ENCODE data around the gene ST8SIA5. TPM values are rescaled to one million over a fixed set of nuclear protein-coding genes. Genes with fewer than 3 reads are reported as not detected.

ST8SIA5 gene
- total and polyA plus RNA-seq, 5 donors, result 3.4 to 16.0 (median 10.3) TPM

DNA sequence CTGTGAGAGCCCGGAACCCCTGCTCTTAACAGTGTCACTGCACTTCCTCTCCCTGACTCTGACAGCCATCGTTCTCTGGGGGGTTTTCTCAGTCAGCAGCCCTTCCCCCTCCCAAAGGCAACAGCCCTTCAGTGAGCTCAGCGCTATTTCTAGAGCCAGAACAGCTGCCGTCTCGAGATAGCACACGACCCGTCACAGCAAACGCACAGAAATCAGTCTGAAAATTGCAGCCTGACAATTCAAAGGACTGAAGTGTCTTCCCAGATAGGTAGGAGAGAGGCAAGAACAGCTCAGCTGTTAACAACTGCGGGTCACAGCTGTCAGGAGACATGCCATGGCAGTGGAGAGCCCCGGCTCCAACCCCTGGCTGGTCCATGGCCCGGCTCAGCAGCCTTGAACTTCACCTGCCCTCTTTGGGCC, 45.4 kb downstream of the ST8SIA5 start:
- DNase-seq, result no peak
- Histone ChIP-seq H3K9me3 (ENCODE audit: control insufficient read depth, low read length) (no peaks in the 10 kb centered on the region), H3K27ac (ENCODE audit: low read length) (peak overlapping the region; percentile 88), H3K4me3 (ENCODE audit: low read length) (no peak overlapping the region), H3K4me1 (ENCODE audit: control insufficient read depth, insufficient read depth, low read length) (peaks cover 3% of the 10 kb centered on the region), H3K27me3 (ENCODE audit: control insufficient read depth, insufficient read depth) (no peaks in the 10 kb centered on the region)
- 9% methylated on average over 11 of the region's 11 CpGs for WGBS
- ATAC-seq, result peak; percentile 41 to 61
- intact Hi-C loops (cut with DNase I), result no loop called here

DNA sequence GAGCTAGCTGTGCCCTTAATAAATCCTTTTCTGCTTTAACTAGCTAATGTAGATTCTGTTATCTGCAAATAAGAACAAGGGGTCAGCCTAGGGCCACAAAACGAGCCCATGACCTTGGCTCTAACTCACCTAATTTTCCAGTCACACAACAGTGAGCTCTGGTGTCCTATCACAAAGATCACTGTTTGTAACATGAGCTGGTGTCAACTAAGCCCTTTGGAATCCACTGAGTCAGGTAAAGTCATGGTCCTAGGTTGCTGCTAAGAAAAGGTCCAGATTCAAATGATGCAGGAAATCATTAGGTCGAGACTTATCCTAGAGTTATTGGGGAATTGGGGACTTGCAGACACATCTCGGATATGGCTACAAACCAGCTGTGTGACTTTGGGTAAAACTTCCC, 49.9 kb downstream of the ST8SIA5 start:
- no peak for DNase-seq
- ATAC-seq, result no peak
- intact Hi-C loops (cut with DNase I), result no loop called here
- no peaks in the 10 kb centered on the region for H3K9me3 ChIP-seq (ENCODE audit: control insufficient read depth, low read length)
- H3K4me1 ChIP-seq (ENCODE audit: control insufficient read depth, insufficient read depth, low read length), result peaks cover under 1% of the 10 kb centered on the region
- 74% methylated on average over 3 of the region's 3 CpGs for WGBS
- H3K4me3 ChIP-seq (ENCODE audit: low read length), result no peak overlapping the region
- no peak overlapping the region for H3K27ac ChIP-seq (ENCODE audit: low read length)
- H3K27me3 ChIP-seq (ENCODE audit: control insufficient read depth, insufficient read depth), result peaks cover 2% of the 10 kb centered on the region

DNA sequence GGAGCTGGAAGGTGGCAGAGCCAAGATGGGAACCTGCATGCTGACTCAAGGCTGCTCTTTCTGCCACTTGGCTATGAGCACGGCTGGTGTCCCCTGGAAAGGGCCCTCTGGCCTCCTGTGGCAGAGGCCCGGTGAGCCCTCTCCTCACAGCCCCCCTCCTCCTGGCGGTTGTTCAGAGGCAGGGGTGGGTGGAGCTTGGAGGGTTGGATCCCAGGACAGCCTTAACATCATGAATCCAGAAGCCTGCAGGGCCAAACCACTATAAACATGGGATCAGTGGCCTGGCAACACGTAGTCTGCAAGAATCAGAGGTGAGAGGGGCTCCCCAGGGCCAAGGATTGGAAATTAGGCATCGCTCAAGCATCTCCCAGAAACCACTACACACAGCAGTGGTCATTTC, 51.3 kb downstream of the ST8SIA5 start:
- Histone ChIP-seq H3K27me3 (ENCODE audit: control insufficient read depth, insufficient read depth) (peaks cover 2% of the 10 kb centered on the region), H3K27ac (ENCODE audit: low read length) (no peak overlapping the region), H3K9me3 (ENCODE audit: control insufficient read depth, low read length) (no peaks in the 10 kb centered on the region), H3K4me3 (ENCODE audit: low read length) (no peak overlapping the region), H3K4me1 (ENCODE audit: control insufficient read depth, insufficient read depth, low read length) (no peaks in the 10 kb centered on the region)
- intact Hi-C loops (cut with DNase I), result no loop called here
- DNase-seq (no peak), ATAC-seq (no peak)
- 63% methylated on average over 5 of the region's 5 CpGs for WGBS

DNA sequence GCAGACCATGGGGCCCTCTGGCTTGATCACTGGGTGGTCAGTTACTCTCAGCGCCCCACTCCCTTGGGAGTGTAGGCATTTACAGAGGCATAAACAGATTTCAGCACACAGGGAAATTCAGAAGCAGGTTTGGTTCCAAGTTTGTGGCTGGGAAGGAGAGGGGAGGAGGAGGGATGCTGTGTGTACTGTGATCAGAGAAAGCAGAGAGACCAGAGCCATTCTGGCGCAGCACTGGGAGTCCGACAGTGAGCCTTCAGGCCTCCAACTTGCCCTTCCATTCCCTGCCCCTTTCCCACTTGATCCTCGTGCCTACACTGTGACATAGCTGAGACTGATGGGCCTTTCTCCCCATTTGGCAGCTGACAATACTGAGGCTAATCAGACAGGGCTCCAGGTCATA, 52.0 kb downstream of the ST8SIA5 start:
- Histone ChIP-seq H3K4me1 (ENCODE audit: control insufficient read depth, insufficient read depth, low read length) (no peaks in the 10 kb centered on the region), H3K4me3 (ENCODE audit: low read length) (no peak overlapping the region), H3K9me3 (ENCODE audit: control insufficient read depth, low read length) (no peaks in the 10 kb centered on the region), H3K27ac (ENCODE audit: low read length) (no peak overlapping the region), H3K27me3 (ENCODE audit: control insufficient read depth, insufficient read depth) (peaks cover 2% of the 10 kb centered on the region)
- DNase-seq (no peak), ATAC-seq (no peak)
- WGBS, result 94% methylated on average over 4 of the region's 4 CpGs
- intact Hi-C loops (cut with DNase I), result no loop called here

DNA sequence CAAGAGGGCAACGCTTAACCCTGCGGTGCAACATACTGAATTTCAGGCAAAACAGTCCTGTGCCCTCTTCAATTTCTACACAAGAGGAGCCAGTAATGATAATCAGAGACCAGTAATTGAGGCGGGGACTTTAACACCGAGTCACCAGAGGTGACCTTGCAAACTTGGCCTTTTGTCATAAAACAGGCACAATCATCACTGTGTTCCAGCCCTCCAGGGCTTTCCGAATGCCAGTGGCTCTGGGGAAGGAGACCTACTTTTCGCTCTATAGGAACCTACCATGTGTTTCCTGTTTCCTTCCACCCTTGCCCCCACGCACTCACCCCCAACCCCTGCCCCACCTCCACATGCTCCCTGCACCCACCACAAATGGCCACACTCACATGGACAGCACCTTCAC, 52.7 kb downstream of the ST8SIA5 start:
- H3K4me3 ChIP-seq (ENCODE audit: low read length), result no peak overlapping the region
- H3K9me3 ChIP-seq (ENCODE audit: control insufficient read depth, low read length), result no peaks in the 10 kb centered on the region
- DNase-seq (no peak), ATAC-seq (no peak)
- intact Hi-C loops (cut with DNase I), result no loop called here
- H3K4me1 ChIP-seq (ENCODE audit: control insufficient read depth, insufficient read depth, low read length), result no peaks in the 10 kb centered on the region
- 73% methylated on average over 7 of the region's 7 CpGs for WGBS
- no peak overlapping the region for H3K27ac ChIP-seq (ENCODE audit: low read length)
- peaks cover 2% of the 10 kb centered on the region for H3K27me3 ChIP-seq (ENCODE audit: control insufficient read depth, insufficient read depth)

DNA sequence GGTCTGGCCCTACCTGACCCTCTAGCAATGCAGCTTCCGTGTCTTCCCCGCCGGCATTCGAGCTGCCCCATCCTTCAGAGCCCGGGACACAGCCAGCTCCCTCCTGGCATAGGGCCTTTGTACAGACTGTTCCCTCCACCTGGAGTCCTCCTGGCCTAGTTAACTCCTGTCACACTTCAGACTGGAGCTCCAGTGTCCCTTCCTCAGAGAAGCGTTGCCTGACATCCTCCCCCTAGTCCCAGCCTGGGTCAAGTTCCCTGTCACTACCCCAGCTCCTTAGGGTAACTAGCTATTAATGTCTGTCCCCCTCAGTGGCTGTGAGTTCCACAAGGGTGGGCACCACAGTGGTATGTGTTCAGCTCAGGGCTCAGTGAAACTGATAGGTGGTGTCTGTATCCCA, 54.4 kb downstream of the ST8SIA5 start:
- no peaks in the 10 kb centered on the region for H3K4me1 ChIP-seq (ENCODE audit: control insufficient read depth, insufficient read depth, low read length)
- intact Hi-C loops (cut with DNase I), result no loop called here
- WGBS, result 90% methylated on average over 6 of the region's 6 CpGs
- no peaks in the 10 kb centered on the region for H3K9me3 ChIP-seq (ENCODE audit: control insufficient read depth, low read length)
- H3K27me3 ChIP-seq (ENCODE audit: control insufficient read depth, insufficient read depth), result peaks cover 2% of the 10 kb centered on the region
- H3K27ac ChIP-seq (ENCODE audit: low read length), result no peak overlapping the region
- H3K4me3 ChIP-seq (ENCODE audit: low read length), result no peak overlapping the region
- ATAC-seq, result no peak
- DNase-seq, result no peak

DNA sequence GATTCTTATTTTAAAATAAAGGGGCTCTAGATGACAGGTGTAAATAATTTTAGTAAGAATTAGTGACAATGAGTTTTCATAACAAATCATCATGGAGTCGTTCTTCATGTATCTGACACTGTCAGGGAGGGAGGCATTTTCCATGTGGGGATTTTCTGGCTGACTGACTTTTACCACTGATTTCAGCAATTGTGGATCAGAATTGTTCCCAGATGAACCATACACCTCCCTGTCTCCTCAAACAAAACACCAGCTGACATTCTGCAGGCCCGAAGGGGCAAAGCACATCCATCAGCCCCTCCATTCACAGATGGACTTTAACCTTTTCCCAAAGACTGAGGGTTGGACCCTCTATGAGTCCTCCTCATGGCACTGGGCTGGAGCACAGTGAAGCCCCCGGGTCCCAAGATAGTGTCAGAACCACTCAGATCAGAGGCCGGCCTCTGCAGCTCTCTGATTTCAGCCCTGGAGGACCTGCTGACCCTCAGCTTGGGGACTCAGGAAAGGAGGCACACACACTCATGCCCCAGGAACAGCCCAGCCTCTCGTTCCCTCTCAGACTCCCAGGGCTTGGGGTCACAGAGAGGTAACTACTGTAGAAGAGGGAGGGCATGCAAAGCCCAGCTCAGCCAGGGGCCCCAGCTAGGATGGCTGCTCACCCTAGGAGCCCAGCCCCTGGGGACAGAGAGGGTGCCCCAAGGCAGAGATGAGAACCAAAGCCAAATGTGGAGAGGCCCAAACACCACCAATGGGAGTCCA, 56.6 kb downstream of the ST8SIA5 start:
- H3K27me3 ChIP-seq (ENCODE audit: control insufficient read depth, insufficient read depth), result no peaks in the 10 kb centered on the region
- H3K9me3 ChIP-seq (ENCODE audit: control insufficient read depth, low read length), result no peaks in the 10 kb centered on the region
- no peak overlapping the region for H3K4me3 ChIP-seq (ENCODE audit: low read length)
- 60% methylated on average over 5 of the region's 5 CpGs for WGBS
- intact Hi-C loops (cut with DNase I), result no loop called here
- DNase-seq, result no peak
- peaks cover 4% of the 10 kb centered on the region for H3K4me1 ChIP-seq (ENCODE audit: control insufficient read depth, insufficient read depth, low read length)
- no peak for ATAC-seq
- H3K27ac ChIP-seq (ENCODE audit: low read length), result no peak overlapping the region

DNA sequence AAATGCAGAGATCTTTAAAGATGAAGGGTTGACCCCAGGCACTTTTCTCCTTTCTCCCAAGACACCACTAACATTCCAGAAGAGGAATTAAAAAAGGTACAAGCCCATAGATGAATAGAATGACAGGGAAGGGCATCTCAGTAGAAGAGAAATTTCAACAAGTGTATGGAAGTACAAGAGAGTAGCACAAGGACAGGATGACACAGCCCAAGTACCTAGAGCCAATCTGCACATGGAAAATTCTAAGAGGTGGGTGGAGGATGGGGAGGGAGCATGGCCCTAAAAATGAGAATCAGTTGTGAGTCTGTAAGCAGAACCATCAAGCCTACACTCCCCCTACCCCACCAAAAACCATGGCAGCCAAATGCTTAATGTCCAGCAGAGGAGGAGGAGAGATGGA, 60.2 kb downstream of the ST8SIA5 start:
- Histone ChIP-seq H3K9me3 (ENCODE audit: control insufficient read depth, low read length) (no peaks in the 10 kb centered on the region), H3K4me3 (ENCODE audit: low read length) (no peak overlapping the region), H3K27ac (ENCODE audit: low read length) (no peak overlapping the region), H3K27me3 (ENCODE audit: control insufficient read depth, insufficient read depth) (no peaks in the 10 kb centered on the region), H3K4me1 (ENCODE audit: control insufficient read depth, insufficient read depth, low read length) (peaks cover 4% of the 10 kb centered on the region)
- ATAC-seq (no peak), DNase-seq (no peak)
- intact Hi-C loops (cut with DNase I), result no loop called here

DNA sequence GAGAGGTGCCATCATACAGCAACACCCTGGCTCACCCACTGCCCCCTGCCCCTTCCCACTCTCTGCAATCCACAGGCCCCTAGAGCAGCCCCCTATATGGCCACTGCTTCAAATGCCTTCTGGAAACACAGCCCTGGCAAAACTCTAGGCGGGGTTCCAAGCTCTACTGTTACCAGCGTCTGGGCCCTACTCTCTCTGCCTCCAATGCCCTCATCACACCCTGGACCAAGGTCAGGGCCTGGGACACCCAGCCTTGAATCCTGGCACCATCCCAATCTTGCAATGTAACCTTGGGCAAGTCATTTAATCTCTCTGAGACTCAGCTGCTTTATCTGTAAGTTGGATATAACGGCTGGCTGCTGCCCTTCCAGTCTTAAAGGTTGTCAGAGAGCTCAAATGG, 60.6 kb downstream of the ST8SIA5 start:
- DNase-seq (no peak), ATAC-seq (no peak)
- Histone ChIP-seq H3K4me3 (ENCODE audit: low read length) (no peak overlapping the region), H3K9me3 (ENCODE audit: control insufficient read depth, low read length) (no peaks in the 10 kb centered on the region), H3K27me3 (ENCODE audit: control insufficient read depth, insufficient read depth) (no peaks in the 10 kb centered on the region), H3K4me1 (ENCODE audit: control insufficient read depth, insufficient read depth, low read length) (peaks cover 4% of the 10 kb centered on the region), H3K27ac (ENCODE audit: low read length) (no peak overlapping the region)
- intact Hi-C loops (cut with DNase I), result no loop called here
- 52% methylated on average over 3 of the region's 3 CpGs for WGBS

DNA sequence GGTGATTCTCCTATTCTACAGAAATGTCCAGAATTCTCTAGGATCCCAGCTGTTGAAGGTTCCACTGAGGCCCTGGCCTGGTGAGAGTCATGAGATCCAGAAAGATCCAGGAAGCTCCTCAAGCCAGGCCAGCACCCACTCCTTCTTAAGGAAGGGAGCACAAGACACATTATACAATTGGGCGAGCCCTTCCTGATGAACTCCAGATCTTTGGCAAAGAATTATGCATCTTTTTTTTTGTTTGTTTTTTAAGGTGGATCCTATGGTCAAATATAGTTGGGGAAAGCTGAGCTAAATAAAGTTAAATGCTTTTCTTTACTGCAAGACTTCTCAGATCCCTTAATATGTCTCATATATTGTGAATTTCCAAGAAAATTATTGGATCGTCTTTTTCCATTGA, 62.9 kb downstream of the ST8SIA5 start:
- Histone ChIP-seq H3K9me3 (ENCODE audit: control insufficient read depth, low read length) (no peaks in the 10 kb centered on the region), H3K27me3 (ENCODE audit: control insufficient read depth, insufficient read depth) (no peaks in the 10 kb centered on the region), H3K4me1 (ENCODE audit: control insufficient read depth, insufficient read depth, low read length) (peaks cover 4% of the 10 kb centered on the region), H3K27ac (ENCODE audit: low read length) (no peak overlapping the region), H3K4me3 (ENCODE audit: low read length) (no peak overlapping the region)
- DNase-seq (no peak), ATAC-seq (no peak)
- WGBS, result 83% methylated on average over 2 of the region's 2 CpGs
- intact Hi-C loops (cut with DNase I), result no loop called here

DNA sequence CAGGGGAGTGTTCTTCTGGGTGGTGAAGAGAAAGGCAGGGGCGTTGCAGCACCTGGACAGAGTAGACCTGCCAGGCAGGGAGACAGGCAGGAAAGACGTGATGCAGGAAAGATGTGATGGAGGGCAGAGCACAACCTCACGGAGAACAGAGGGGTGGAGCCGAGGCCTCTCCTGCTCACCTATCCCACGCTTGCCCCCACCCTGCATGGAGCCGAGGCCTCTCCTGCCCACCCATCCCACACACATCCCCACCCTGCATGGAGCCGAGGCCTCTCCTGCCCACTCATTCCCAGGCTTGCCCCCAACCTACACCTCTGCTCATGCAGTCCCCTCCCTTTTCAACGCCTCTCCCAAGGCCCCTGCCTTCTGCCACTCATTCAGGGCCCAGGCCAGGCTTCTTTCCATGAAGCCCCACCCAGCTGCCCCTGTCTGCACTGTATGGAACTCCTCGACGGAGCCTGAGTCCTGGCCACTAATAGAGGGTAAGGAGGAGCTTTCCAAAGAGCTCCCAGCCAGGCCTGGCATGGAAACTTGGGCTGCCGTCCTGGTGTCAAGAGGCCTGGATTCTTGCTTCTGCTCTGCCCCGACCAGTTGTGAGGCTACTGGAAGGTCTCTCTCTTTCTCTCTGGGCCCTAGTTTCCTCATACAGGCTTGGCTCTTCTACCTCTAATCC, 67.9 kb downstream of the ST8SIA5 start:
- Histone ChIP-seq H3K4me3 (ENCODE audit: low read length) (no peak overlapping the region), H3K27me3 (ENCODE audit: control insufficient read depth, insufficient read depth) (no peaks in the 10 kb centered on the region), H3K4me1 (ENCODE audit: control insufficient read depth, insufficient read depth, low read length) (no peaks in the 10 kb centered on the region), H3K27ac (ENCODE audit: low read length) (no peak overlapping the region), H3K9me3 (ENCODE audit: control insufficient read depth, low read length) (no peaks in the 10 kb centered on the region)
- DNase-seq (no peak), ATAC-seq (peak; percentile 27 to 37)
- intact Hi-C loops (cut with DNase I), result no loop called here
- WGBS, result 70% methylated on average over 12 of the region's 12 CpGs
